ENCODE measurements around the gene CHPT1.

- TF ChIP-seq CTCF (conservative IDR thresholded peaks at IDR 0.05; ENCODE audit: low read depth in 2 of 2) (peak; percentile 69 to 81), ETS1 (IDR thresholded peaks at IDR 0.05) (no peak), EZH2phosphoT487 (IDR thresholded peaks at IDR 0.05; ENCODE audit: unreplicated experiment) (no peak), EZH2 (IDR thresholded peaks at IDR 0.05; ENCODE audit: low read depth, unreplicated experiment) (no peak), POLR2AphosphoS5 (IDR thresholded peaks at IDR 0.05; ENCODE audit: low read depth) (no peak), REST (IDR thresholded peaks at IDR 0.05; ENCODE audit: unreplicated experiment) (no peak), CREB1 (CRISPR knock-in tag; IDR thresholded peaks at IDR 0.05; ENCODE audit: low read depth) (no peak), ZNF114 (CRISPR knock-in tag; IDR thresholded peaks at IDR 0.05) (no peak), ZNF331 (CRISPR knock-in tag; IDR thresholded peaks at IDR 0.05; ENCODE audit: low read depth) (no peak), JUNB (IDR thresholded peaks at IDR 0.05; ENCODE audit: unreplicated experiment) (no peak), NANOG (IDR thresholded peaks at IDR 0.05; ENCODE audit: borderline replicate concordance) (no peak), ZNF462 (CRISPR knock-in tag; IDR thresholded peaks at IDR 0.05) (no peak), STAT1 (IDR thresholded peaks at IDR 0.05; ENCODE audit: unreplicated experiment) (no peak)
Measured at GRCh38 chr12:101670007-101670671, 27.3 kb upstream of the CHPT1 start.
